ENCODE data around the gene CHML. TPM values are rescaled to one million over a fixed set of nuclear protein-coding genes. Genes with fewer than 3 reads are reported as not detected.
A peak's percentile ranks its signal among the peaks of the same experiment; 100 is the strongest.
"Not testable (repeated sequence)": the region's sequence is repeated elsewhere in the genome, so short reads cannot be mapped to it uniquely, and the experiment has no call there.

CHML gene
- total RNA-seq, 1 experiment from 2014 or later, result 39.7 TPM

DNA sequence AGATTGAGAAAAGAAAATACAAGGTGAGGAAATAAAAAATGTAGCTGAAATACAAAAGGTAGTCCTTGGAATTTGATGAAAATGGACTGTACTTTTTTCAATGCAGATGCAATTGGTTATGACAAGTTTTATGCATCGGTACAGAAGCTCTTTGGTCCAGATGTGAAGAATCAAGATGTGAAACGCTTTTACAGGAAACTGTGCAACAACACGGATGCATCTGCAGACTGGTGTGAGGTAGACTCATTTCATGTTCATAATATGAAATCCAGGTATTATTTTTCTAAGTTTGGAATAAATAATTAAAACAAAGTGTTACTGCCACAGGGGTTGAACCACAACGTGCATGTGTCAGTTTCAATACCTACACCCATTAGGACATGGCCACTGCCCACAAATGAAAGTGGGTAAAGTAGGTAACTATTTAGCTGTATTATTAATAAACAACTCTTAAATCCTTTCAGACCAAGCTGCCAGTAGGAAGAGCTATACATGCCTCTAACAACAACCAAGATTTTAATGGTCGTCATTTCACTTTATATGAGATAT, 20.3 kb upstream of the CHML start:
- Histone ChIP-seq H3K27me3 (replicated peaks) (no peaks in the 10 kb centered on the region), H3K36me3 (no peaks in the 10 kb centered on the region), H3K4me3 (no peak overlapping the region), H3K9me3 (replicated peaks) (no peaks in the 10 kb centered on the region), H3K27ac (no peak overlapping the region), H3K4me1 (replicated peaks) (peaks cover 7% of the 10 kb centered on the region)
- DNase-seq (ENCODE audit: low read depth in 1 of 2, low spot score in 2 of 2), result no peak

DNA sequence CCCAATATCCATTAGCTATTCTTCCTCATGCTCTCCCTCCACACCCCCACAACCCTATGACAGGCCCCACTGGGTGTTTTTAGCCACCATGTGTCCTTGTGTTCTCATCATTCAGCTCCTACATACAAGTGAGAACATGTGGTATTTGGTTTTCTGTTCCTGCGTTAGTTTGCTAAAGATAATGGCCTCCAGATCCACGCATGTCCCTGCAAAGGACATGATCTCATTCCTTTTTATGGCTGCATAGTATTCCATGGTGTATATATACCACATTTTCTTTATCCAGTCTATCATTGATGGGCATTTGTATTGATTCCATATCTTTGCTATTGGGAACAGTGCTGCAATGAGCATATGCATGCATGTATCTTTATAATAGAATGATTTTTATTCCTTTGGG, 18.8 kb upstream of the CHML start:
- H3K27me3 ChIP-seq (replicated peaks); H3K27ac ChIP-seq; H3K4me3 ChIP-seq; H3K9me3 ChIP-seq (replicated peaks); H3K4me1 ChIP-seq (replicated peaks); DNase-seq (ENCODE audit: low read depth in 1 of 2, low spot score in 2 of 2); H3K36me3 ChIP-seq: not testable (repeated sequence)

DNA sequence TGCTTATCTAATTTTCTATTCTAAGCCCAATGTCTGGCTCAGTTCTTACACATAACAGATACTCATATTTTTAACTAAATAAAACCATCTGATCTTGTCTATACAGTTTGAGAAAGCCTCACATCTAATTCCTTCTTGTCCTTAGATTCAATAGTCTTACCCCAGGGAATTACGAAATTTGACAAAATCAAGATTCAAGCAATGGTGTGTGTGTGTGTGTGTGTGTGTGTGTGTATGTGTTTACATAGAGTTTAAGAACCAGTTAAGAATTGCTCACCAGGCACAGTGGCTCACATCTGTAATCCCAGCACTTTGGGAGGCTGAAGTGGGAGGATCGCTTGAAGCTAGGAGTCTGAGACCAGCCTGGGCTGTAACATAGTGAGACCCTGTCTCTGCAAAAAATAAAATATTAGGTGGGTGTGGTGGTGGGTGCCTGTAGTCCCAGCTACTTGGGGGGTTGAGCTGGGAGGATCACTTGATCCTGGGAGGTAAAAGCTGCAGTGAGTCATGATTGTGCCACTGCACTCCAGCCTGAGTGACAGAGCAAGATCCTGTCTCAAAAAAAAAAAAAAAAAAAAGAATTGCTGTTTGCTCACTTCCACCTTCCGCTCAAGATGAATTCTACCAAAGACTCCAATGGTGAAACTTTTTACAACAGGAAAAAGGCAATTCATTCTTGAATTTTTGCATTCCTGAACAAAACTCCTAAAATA, 18.1 kb upstream of the CHML start:
- H3K27me3 ChIP-seq (replicated peaks), result no peaks in the 10 kb centered on the region
- H3K4me3 ChIP-seq, result no peak overlapping the region
- peak in 1 of 2 experiments; percentile 53 for DNase-seq (ENCODE audit: low read depth in 1 of 2, low spot score in 2 of 2)
- no peak overlapping the region for H3K27ac ChIP-seq
- H3K9me3 ChIP-seq (replicated peaks), result no peaks in the 10 kb centered on the region
- H3K4me1 ChIP-seq (replicated peaks), result peaks cover 7% of the 10 kb centered on the region
- no peaks in the 10 kb centered on the region for H3K36me3 ChIP-seq

DNA sequence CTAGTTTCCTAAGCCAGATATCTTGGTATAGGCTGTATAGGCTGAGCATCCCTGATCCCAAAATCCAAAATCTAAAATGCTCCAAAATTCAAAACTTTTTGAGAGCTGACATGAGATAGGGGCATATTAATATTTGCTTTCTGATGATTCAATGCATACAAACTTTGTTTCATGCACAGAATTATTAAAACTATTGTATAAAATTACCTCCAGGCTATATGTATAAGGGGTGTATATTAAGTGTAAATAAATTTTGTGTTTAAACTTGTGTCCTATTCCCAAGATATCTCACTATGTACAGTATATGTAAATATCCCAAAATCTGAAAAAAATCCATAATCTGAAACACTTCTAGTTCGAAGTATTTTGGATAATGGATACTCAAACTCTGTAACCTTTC, 14.5 kb upstream of the CHML start:
- H3K36me3 ChIP-seq, result no peaks in the 10 kb centered on the region
- H3K4me3 ChIP-seq, result no peak overlapping the region
- H3K9me3 ChIP-seq (replicated peaks), result no peaks in the 10 kb centered on the region
- H3K27me3 ChIP-seq (replicated peaks), result no peaks in the 10 kb centered on the region
- H3K27ac ChIP-seq, result no peak overlapping the region
- no peak for DNase-seq (ENCODE audit: low read depth in 1 of 2, low spot score in 2 of 2)
- peaks cover 7% of the 10 kb centered on the region for H3K4me1 ChIP-seq (replicated peaks)

DNA sequence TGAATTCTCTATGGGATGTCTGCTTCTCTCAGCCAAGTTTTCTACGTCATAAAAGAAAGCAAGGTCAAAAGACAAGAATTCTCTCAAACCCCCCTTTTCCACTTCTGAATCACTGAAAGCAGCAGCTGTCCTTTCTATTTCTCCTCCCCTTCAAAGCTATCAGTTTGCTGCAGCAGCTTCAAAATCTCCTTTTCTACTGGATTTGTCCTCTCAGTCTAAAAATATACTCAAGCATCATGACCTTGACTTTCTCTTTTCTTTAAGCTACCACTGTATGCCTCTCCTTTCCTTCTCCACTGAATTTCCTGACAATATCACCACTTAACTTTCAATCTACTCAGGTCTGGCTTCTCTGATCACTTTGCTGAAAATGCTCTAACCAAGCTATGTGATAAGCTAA, 13.8 kb upstream of the CHML start:
- H3K4me1 ChIP-seq (replicated peaks), result peaks cover 7% of the 10 kb centered on the region
- no peaks in the 10 kb centered on the region for H3K27me3 ChIP-seq (replicated peaks)
- H3K27ac ChIP-seq, result no peak overlapping the region
- no peaks in the 10 kb centered on the region for H3K9me3 ChIP-seq (replicated peaks)
- H3K4me3 ChIP-seq, result no peak overlapping the region
- no peak for DNase-seq (ENCODE audit: low read depth in 1 of 2, low spot score in 2 of 2)
- H3K36me3 ChIP-seq, result no peaks in the 10 kb centered on the region

DNA sequence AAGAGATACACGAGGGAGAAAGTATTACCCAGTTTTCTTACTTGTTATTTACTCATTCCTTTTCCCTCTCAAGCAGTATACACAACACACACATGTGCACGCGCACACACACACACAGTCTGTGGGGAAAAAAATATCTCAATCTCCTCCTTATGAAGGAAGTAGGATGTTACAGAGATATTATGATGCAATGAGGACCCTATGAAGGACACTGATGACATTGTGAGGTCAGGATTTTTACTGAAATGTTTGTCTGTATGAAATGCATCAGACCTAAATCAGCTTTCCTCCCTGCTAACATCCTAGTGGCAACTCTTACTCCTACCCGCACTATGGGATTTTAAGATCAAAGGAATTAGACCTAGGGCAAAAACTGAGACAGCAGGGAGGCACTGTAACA, 11.8 kb upstream of the CHML start, which contains the start of gene WDR64:
Gene WDR64 (plus strand): TSS at position 270 of the 400 bp plus-strand sequence. CDS start 204 bp downstream, outside the sequence.
- no peaks in the 10 kb centered on the region for H3K27me3 ChIP-seq (replicated peaks)
- no peak within 1 kb of the TSS for H3K4me3 ChIP-seq
- H3K9me3 ChIP-seq (replicated peaks), result no peaks in the 10 kb centered on the region
- no peak within 1 kb of the TSS for H3K27ac ChIP-seq
- no peaks in the 10 kb centered on the region for H3K36me3 ChIP-seq
- H3K4me1 ChIP-seq (replicated peaks), result peaks cover 6% of the 10 kb centered on the region; the same call in 1 of the 2 replicates
- DNase-seq (ENCODE audit: low read depth in 1 of 2, low spot score in 2 of 2), result no peak

DNA sequence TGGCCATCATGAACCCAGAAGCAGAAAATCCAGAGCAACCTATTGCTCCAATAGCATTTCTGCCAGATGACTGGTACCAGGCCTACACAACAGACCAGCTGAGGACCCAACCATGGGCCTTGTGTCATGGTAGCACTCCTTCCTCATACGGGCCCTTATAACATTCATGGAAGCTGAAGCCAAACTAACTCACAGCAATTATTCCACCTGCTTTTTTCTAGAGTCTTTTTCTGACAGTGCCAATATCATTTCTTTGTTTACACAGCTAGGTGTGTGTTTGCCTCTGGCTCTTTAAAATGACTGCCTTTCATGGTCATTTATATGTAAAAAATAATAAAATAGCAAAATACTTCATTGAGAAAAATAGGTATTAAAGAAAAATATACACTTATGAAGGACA, 8.0 kb upstream of the CHML start:
- Histone ChIP-seq H3K4me1 (replicated peaks) (peaks cover 6% of the 10 kb centered on the region; the same call in 1 of the 2 replicates), H3K36me3 (no peaks in the 10 kb centered on the region)

DNA sequence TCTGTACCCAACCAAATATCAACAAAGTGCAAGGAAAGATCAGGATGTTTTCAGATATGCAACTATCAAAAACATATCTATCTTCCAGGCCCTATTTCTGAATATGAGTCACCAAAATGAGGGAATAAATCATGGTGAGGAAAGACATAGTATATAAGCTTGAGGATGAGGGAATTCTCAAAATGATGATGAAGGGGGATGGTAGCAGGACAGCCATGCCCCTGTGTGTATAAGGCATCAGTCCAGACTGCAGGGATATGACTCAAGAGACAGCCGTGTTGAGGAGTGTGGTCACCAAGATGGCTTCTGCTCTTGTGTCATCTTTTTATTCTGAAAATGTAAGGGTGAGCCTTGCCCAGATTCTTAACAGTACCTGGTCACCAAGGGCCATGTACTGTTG, 7.5 kb upstream of the CHML start:
- Histone ChIP-seq H3K27me3 (replicated peaks) (no peaks in the 10 kb centered on the region), H3K36me3 (no peaks in the 10 kb centered on the region), H3K4me3 (no peak overlapping the region), H3K27ac (no peak overlapping the region), H3K9me3 (replicated peaks) (no peaks in the 10 kb centered on the region), H3K4me1 (replicated peaks) (peaks cover 7% of the 10 kb centered on the region)
- DNase-seq (ENCODE audit: low read depth in 1 of 2, low spot score in 2 of 2), result no peak

More for the DNA sequence above, 8.0 kb upstream of the CHML start:
- Histone ChIP-seq H3K4me3 (no peak overlapping the region), H3K27ac (no peak overlapping the region), H3K27me3 (replicated peaks) (no peaks in the 10 kb centered on the region), H3K9me3 (replicated peaks) (no peaks in the 10 kb centered on the region)
- no peak for DNase-seq (ENCODE audit: low read depth in 1 of 2, low spot score in 2 of 2)

DNA sequence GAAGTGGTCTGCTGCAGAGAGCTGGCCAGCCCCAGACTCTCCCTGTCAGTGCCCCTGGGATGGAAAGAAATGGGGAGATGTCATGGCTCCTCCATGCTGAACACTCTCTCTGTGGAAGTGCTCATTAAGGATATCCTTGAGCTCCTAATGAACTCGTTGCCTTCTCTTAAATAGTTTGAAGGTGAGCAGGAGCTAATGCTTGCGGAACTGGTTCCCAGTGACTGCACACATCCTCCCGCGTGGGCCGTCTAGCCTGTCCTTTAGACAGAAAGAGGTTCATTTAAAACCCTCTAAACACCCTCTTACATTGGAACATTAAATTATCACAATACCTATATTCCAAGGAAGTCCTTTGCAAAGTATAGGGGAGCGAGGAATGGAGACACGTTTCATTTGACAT, 6.0 kb upstream of the CHML start:
- Histone ChIP-seq H3K27me3 (replicated peaks) (no peaks in the 10 kb centered on the region), H3K4me1 (replicated peaks) (peaks cover 20% of the 10 kb centered on the region), H3K9me3 (replicated peaks) (no peaks in the 10 kb centered on the region), H3K36me3 (no peaks in the 10 kb centered on the region), H3K4me3 (no peak overlapping the region), H3K27ac (no peak overlapping the region)
- DNase-seq (ENCODE audit: low read depth in 1 of 2, low spot score in 2 of 2), result no peak

DNA sequence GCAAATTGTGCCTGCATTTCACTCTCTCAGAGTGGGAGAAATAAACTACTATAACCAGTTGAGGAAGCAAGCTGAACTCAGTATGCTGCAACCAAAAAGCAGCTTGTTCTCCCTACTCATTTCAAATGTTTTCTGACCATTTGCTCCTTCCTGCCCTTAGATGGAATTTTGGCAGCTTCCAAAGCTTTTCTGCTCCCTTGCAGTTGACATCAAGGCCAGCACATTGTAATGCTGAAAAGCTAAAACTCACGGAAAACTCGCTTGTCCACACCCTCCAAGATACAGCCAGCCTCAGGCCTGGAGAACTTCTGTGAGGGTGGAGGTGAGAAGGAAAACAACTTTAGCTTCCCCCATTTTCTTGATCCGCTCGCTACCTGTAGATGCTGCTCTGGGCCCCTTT, 5.0 kb upstream of the CHML start:
- no peak for DNase-seq (ENCODE audit: low read depth in 1 of 2, low spot score in 2 of 2)
- Histone ChIP-seq H3K4me3 (no peak overlapping the region), H3K27me3 (replicated peaks) (no peaks in the 10 kb centered on the region), H3K36me3 (no peaks in the 10 kb centered on the region), H3K9me3 (replicated peaks) (no peaks in the 10 kb centered on the region), H3K27ac (no peak overlapping the region), H3K4me1 (replicated peaks) (peaks cover 29% of the 10 kb centered on the region)

DNA sequence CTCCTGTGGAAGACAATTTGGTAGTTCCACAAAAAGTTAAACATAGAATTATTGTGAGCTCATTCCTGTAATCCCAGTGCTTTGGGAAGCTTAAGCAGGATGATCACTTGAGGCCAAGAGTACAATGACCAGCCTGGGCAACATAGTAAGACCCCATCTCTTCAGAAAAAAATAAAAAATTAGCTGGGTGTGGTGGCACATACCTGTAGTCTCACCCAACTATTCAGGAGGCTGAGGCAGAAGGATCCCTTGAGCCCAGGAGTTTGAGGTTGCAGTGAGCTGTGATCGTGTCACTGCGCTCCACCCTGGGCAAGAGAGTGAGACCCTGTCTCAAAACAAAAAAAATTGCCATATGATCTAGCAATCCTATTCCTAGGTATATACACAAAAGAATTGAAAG, 4.1 kb upstream of the CHML start:
- H3K27ac ChIP-seq, result no peak overlapping the region
- H3K4me3 ChIP-seq, result no peak overlapping the region
- H3K4me1 ChIP-seq (replicated peaks), result peaks cover 29% of the 10 kb centered on the region
- peaks cover 4% of the 10 kb centered on the region for H3K36me3 ChIP-seq
- no peaks in the 10 kb centered on the region for H3K27me3 ChIP-seq (replicated peaks)
- peaks cover 3% of the 10 kb centered on the region; the same call in 1 of the 2 replicates for H3K9me3 ChIP-seq (replicated peaks)
- no peak for DNase-seq (ENCODE audit: low read depth in 1 of 2, low spot score in 2 of 2)

DNA sequence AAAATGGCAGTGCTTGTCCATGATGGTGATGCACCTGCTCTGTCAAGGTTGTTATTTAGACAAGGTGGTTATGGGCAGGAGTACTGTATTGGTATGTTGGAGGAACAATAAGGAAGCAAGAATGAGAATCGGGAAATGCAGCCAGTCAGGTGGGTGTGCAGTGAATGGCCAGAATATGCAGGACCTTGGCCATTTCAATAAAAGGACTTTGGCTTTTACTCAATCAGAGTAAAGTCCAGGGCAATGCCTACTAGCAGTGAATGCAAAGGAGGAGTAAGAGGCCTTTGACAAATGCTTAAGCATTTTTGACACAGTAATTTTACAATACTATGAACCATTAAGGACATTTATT, 2.4 kb upstream of the CHML start:
- no peaks in the 10 kb centered on the region for H3K27me3 ChIP-seq (replicated peaks)
- H3K4me3 ChIP-seq, result no peak overlapping the region
- H3K27ac ChIP-seq, result peak overlapping the region; percentile 85
- peaks cover 16% of the 10 kb centered on the region for H3K36me3 ChIP-seq
- peaks cover 39% of the 10 kb centered on the region for H3K4me1 ChIP-seq (replicated peaks)
- peaks cover 3% of the 10 kb centered on the region; the same call in 1 of the 2 replicates for H3K9me3 ChIP-seq (replicated peaks)
- no peak for DNase-seq (ENCODE audit: low read depth in 1 of 2, low spot score in 2 of 2)

DNA sequence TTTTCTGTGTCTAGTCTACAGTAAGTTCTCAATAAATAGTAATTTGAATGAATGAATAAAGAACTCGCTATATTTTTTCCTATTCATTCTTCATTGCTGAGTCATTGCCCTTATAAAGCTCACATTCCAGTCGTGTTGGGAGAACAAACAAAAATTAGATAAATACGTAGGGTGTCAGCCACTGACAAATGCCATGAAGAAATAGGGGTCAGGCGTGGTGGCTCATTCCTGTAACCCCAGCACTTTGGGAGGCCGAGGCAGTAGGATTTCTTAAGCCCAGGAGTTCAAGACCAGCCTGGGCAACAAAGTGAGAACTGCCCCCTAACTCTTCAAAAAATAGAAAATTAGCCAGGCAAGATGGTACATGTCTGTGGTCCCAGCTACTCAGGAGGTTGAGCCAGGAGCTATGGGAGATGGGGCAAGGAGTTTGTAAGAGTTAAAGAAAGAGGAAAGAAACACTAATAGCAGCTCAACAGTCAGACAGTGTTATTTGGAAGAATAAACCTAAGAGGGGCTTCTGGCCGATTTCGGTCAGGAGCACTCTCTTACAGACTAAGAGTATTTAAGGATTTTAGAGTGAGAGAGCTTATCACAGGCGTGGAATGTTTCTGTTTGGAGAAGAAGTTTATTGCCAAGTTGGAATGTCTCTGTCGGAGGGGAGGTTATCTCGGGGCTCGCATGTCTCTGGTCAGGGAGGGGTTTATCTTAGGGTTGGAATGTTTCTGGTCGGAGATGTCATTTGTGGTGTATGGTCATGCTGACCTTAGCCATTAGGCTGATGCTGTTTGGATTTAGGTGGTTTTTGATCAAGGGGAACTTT, 1.8 kb upstream of the CHML start:
- Histone ChIP-seq H3K36me3 (peaks cover 22% of the 10 kb centered on the region), H3K27me3 (replicated peaks) (no peaks in the 10 kb centered on the region), H3K9me3 (replicated peaks) (peaks cover 3% of the 10 kb centered on the region; the same call in 1 of the 2 replicates), H3K4me1 (replicated peaks) (peaks cover 43% of the 10 kb centered on the region), H3K4me3 (no peak overlapping the region), H3K27ac (peak overlapping the region; percentile 85)
- DNase-seq (ENCODE audit: low read depth in 1 of 2, low spot score in 2 of 2), result peak; percentile 77 to 83
